ENCODE measurements around the gene GHRL. TPM values are rescaled to one million over a fixed set of nuclear protein-coding genes. Genes with fewer than 3 reads are reported as not detected.

The GHRL gene
- total RNA-seq, 4 donors from 2014 or later: 0.55 to 8.2 TPM; not detected in 2

DNA sequence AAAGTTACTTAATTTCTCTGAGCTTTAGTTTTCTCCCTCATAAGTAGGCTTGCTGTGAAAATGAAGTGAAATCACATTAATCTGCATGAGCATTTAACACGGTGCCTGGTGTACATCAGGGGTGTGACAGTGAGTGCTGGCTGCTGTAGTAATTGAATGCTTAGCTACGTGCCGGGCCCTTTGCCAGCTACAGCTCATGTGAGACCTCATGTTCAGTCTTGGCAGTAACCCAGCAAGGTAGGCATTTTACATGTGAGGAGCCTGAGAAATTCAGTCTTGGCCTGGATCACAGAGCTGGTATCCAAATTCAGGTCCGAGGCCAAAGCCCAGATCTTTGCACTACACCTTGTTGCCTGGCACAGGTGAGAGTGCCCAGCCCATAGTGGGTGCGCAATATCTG, 9.1 kb downstream of the GHRL start:
- DNase-seq: no peak
- Histone ChIP-seq H3K4me3 (no peak overlapping the region), H3K4me1 (no peaks in the 10 kb centered on the region), H3K9me3 (no peaks in the 10 kb centered on the region), H3K27me3 (no peaks in the 10 kb centered on the region), H3K36me3 (peaks cover 0 to 26% (median 9%) of the 10 kb centered on the region in 4 donors), H3K27ac (no peak overlapping the region)
- TF ChIP-seq EP300 (IDR thresholded peaks at IDR 0.05; ENCODE audit: low read depth) (no peak), POLR2AphosphoS5 (IDR thresholded peaks at IDR 0.05) (no peak), POLR2A (IDR thresholded peaks at IDR 0.05) (no peak)
- TF ChIP-seq, protein P1, sequence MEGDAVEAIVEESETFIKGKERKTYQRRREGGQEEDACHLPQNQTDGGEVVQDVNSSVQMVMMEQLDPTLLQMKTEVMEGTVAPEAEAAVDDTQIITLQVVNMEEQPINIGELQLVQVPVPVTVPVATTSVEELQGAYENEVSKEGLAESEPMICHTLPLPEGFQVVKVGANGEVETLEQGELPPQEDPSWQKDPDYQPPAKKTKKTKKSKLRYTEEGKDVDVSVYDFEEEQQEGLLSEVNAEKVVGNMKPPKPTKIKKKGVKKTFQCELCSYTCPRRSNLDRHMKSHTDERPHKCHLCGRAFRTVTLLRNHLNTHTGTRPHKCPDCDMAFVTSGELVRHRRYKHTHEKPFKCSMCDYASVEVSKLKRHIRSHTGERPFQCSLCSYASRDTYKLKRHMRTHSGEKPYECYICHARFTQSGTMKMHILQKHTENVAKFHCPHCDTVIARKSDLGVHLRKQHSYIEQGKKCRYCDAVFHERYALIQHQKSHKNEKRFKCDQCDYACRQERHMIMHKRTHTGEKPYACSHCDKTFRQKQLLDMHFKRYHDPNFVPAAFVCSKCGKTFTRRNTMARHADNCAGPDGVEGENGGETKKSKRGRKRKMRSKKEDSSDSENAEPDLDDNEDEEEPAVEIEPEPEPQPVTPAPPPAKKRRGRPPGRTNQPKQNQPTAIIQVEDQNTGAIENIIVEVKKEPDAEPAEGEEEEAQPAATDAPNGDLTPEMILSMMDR (IDR thresholded peaks at IDR 0.05): no peak
- intact Hi-C loops (cut with DNase I; ENCODE audit: low total_unique reads) (no loop called here), in situ Hi-C loops (cut with MboI; ENCODE audit: low pct_ligation_motif_present in 1 of 4, low pct_unique_long_range_greater_than_20kb in 1 of 4, low sequenced_read_pairs in 3 of 4) (no loop called here)
- WGBS, 2 donors (ENCODE audit: low coverage in 1 of 2): 64% methylated on average over 3 to 5 of the region's 5 CpGs

DNA sequence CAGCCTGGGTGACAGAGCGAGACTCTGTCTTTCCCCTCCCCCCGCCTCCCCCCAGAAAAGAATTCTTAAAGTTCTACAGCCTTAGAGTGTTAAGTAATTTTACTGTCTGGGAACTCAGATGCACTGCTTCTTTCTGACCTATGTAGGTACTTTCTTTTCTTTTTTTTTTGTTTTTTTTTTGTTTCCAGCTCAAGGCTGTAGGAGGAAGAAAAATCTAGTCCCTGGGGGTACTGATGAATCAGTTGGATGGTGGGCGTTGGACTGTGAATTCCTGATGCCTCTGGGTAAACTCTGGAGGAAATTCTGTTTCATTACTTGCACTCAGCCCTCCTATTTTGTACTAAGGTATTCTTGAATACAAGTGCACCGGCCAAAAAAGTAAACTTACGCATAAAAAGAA, 10.8 kb downstream of the GHRL start:
- Histone ChIP-seq H3K9me3 (no peaks in the 10 kb centered on the region), H3K27ac (no peak overlapping the region), H3K4me3 (no peak overlapping the region), H3K4me1 (no peaks in the 10 kb centered on the region), H3K27me3 (no peaks in the 10 kb centered on the region), H3K36me3 (peaks cover 0 to 39% (median 12%) of the 10 kb centered on the region in 4 donors)
- in situ Hi-C loops (cut with MboI; ENCODE audit: low pct_ligation_motif_present in 1 of 4, low pct_unique_long_range_greater_than_20kb in 1 of 4, low sequenced_read_pairs in 3 of 4): no loop called here
- no peak for TF ChIP-seq POLR2AphosphoS5 (IDR thresholded peaks at IDR 0.05)
- TF ChIP-seq, protein P1 (IDR thresholded peaks at IDR 0.05): no peak
- no peak for TF ChIP-seq POLR2A (IDR thresholded peaks at IDR 0.05)
- no peak for TF ChIP-seq EP300 (IDR thresholded peaks at IDR 0.05; ENCODE audit: low read depth)
- DNase-seq: no peak
- intact Hi-C loops (cut with DNase I; ENCODE audit: low total_unique reads): no loop called here
- 90 to 93% methylated on average over 3 to 5 of the region's 5 CpGs for WGBS, 2 donors (ENCODE audit: low coverage in 1 of 2)

DNA sequence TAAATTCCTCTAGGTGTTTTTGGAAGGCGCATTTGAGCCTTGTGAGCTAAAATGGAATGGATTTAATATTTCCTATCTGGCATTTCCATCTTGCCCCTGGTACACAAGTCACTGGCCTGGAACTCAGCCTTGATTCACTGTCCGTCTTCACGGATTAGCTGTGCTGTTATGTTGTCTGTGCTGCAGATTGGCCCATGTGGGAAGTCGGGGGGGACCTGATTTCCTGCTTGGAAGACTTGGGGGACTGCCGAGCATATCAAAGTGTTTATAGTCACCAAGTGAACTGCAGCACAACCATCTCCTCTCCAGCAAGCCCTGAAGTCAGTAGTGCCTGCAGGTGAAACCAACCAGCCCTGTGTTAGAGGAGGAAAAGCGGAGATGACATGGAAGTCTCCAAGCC, 12.2 kb downstream of the GHRL start:
- no peak overlapping the region for H3K27ac ChIP-seq
- H3K4me1 ChIP-seq: no peaks in the 10 kb centered on the region
- no peaks in the 10 kb centered on the region for H3K27me3 ChIP-seq
- TF ChIP-seq, protein P1 (IDR thresholded peaks at IDR 0.05): no peak
- TF ChIP-seq EP300 (IDR thresholded peaks at IDR 0.05; ENCODE audit: low read depth) (no peak), POLR2A (IDR thresholded peaks at IDR 0.05) (no peak), POLR2AphosphoS5 (IDR thresholded peaks at IDR 0.05) (no peak)
- in situ Hi-C loops (cut with MboI; ENCODE audit: low pct_ligation_motif_present in 1 of 4, low pct_unique_long_range_greater_than_20kb in 1 of 4, low sequenced_read_pairs in 3 of 4): no loop called here
- 92% methylated on average over 6 of the region's 6 CpGs; no CpG with 5 or more reads in 1 of the 2 donors for WGBS, 2 donors (ENCODE audit: low coverage in 1 of 2)
- H3K4me3 ChIP-seq: no peak overlapping the region
- intact Hi-C loops (cut with DNase I; ENCODE audit: low total_unique reads): no loop called here
- no peak for DNase-seq
- peaks cover 0 to 45% (median 16%) of the 10 kb centered on the region in 4 donors for H3K36me3 ChIP-seq
- no peaks in the 10 kb centered on the region for H3K9me3 ChIP-seq

DNA sequence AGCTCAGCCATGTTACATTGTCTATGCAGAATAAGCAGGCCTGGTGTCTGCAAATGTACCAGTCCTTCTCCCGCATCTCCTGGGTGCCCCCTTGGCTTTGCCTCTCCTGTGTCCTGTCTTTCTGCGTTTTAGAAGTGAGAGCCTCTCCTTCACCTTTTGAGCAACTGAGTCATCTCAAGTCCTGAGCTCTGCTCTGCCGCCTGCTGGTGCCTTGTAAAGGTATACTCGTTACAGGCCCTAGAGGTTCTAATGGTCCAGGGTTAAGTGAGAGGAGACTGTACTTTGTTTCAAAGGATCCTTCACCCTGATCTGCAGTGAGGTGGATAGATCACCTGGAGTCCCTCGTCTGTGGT, 12.6 kb downstream of the GHRL start:
- in situ Hi-C loops (cut with MboI; ENCODE audit: low pct_ligation_motif_present in 1 of 4, low pct_unique_long_range_greater_than_20kb in 1 of 4, low sequenced_read_pairs in 3 of 4) (no loop called here), intact Hi-C loops (cut with DNase I; ENCODE audit: low total_unique reads) (no loop called here)
- 74 to 83% methylated on average over 4 to 5 of the region's 5 CpGs for WGBS, 2 donors (ENCODE audit: low coverage in 1 of 2)
- no peak overlapping the region for H3K4me3 ChIP-seq
- TF ChIP-seq POLR2A (IDR thresholded peaks at IDR 0.05) (no peak), EP300 (IDR thresholded peaks at IDR 0.05; ENCODE audit: low read depth) (no peak), POLR2AphosphoS5 (IDR thresholded peaks at IDR 0.05) (no peak)
- TF ChIP-seq, protein P1 (IDR thresholded peaks at IDR 0.05): no peak
- peaks cover 0 to 45% (median 16%) of the 10 kb centered on the region in 4 donors for H3K36me3 ChIP-seq
- H3K27ac ChIP-seq: no peak overlapping the region
- H3K4me1 ChIP-seq: no peaks in the 10 kb centered on the region
- H3K27me3 ChIP-seq: no peaks in the 10 kb centered on the region
- no peaks in the 10 kb centered on the region for H3K9me3 ChIP-seq
- no peak for DNase-seq
